COLO668 (cell line): ENCODE measurements around the gene IMMP2L.
A peak's percentile ranks its signal among the peaks of the same experiment; 100 is the strongest.

Source experiments
- DNase-seq: peaks from one replicate; lab custom pipeline; 2025; ENCODE audit not compliant: unreplicated experiment; lab: John Stamatoyannopoulos, UW

Gene IMMP2L

GRCh38 chr7:110774071-110774470 lies 788.2 kb downstream of the IMMP2L start:
- DNase-seq, result no peak

- no peak for DNase-seq
These were observed 789.7 kb downstream of the IMMP2L start for GRCh38 chr7:110772615-110773014.

GRCh38 chr7:110771717-110772116 lies 790.6 kb downstream of the IMMP2L start:
- no peak for DNase-seq

GRCh38 chr7:110767550-110768110 lies 794.7 kb downstream of the IMMP2L start:
- DNase-seq, result no peak

DNA sequence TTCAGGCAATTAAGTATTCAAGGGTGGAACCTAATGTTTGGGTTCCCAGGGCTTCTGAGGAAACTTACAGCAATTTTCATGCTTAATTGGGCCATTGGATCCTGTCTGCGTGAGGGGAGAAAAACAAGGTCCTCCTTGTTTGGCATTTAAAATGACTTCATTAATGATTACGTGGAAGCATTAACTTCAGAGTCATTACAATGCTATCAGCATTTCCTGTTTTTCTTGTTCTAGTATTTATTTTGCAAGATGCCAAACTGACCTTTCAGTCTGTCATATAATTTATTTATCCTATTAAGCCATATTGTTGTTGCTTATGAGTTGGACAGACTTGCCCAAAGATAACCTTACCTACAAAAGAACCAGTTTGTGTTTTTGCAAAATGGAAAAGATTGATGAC lies 795.4 kb downstream of the IMMP2L start:
- no peak for DNase-seq

- no peak for DNase-seq
These were observed 797.4 kb downstream of the IMMP2L start for GRCh38 chr7:110764852-110765251.

- DNase-seq, result peak; percentile 27
These were observed 799.6 kb downstream of the IMMP2L start for GRCh38 chr7:110762546-110763225.

- DNase-seq, result no peak
These were observed 802.0 kb downstream of the IMMP2L start for GRCh38 chr7:110760341-110760740.

GRCh38 chr7:110759069-110759468 lies 803.2 kb downstream of the IMMP2L start:
- DNase-seq, result no peak

DNA sequence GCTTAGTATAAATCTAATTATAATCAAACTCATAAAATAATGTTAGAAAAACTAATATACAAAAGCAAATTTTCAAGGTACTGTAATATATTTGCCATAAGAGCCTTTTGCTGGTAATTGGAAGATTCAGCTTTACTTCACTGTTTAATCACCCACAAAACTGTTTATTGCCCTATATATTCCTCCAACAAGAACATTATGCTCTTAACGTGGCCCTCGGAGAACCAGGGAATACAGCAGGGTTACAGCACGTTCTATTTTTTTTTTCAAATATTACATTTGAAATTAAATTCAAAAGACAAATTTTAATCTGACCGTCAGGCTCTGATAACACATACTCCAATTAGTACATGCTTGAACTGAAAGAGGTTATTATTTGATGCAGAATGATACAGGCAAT lies 807.6 kb downstream of the IMMP2L start:
- DNase-seq, result no peak

GRCh38 chr7:110750931-110751605 lies 811.2 kb downstream of the IMMP2L start:
- DNase-seq, result no peak

- DNase-seq, result no peak
These were observed 829.1 kb downstream of the IMMP2L start for GRCh38 chr7:110733221-110733620.

DNA sequence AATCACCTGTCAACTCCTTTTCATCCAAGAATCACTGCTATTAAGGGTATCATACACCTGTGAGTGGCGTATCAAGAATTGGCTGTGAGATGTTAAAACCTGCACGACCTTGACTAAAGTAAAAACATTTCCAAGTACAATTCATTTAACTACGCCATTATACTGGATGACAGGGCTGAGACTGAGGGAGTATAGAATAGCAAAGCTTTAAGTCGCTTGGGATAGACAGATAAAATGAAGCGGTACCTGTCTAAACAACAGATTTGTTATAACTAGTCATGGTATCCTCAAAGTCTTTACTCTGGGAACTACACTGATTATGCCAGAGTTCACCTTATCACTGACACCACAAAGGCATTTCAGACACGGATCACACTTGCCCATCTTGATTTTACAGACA lies 837.5 kb downstream of the IMMP2L start:
- no peak for DNase-seq

DNA sequence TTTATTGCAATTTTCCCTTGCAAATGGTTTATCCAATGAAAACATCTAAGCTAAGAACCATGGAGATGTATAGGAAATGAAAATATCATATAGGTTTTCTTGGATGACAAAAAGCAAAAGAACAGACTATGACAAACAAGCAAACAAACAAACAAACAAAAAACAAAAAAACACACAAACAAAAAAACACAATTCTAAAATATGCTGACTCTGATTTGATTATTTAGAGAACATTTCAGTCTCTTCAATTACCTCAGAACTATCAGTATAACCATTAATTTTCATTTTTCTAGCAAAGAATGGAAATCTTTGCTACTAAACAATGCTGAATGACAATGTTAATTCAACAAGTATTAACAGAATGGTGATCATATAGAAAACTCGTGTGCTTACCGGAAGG lies 840.9 kb downstream of the IMMP2L start:
- no peak for DNase-seq

- DNase-seq, result no peak
These were observed 841.7 kb downstream of the IMMP2L start for GRCh38 chr7:110720626-110721025.

GRCh38 chr7:110719741-110720140 lies 842.6 kb downstream of the IMMP2L start:
- DNase-seq, result no peak

DNA sequence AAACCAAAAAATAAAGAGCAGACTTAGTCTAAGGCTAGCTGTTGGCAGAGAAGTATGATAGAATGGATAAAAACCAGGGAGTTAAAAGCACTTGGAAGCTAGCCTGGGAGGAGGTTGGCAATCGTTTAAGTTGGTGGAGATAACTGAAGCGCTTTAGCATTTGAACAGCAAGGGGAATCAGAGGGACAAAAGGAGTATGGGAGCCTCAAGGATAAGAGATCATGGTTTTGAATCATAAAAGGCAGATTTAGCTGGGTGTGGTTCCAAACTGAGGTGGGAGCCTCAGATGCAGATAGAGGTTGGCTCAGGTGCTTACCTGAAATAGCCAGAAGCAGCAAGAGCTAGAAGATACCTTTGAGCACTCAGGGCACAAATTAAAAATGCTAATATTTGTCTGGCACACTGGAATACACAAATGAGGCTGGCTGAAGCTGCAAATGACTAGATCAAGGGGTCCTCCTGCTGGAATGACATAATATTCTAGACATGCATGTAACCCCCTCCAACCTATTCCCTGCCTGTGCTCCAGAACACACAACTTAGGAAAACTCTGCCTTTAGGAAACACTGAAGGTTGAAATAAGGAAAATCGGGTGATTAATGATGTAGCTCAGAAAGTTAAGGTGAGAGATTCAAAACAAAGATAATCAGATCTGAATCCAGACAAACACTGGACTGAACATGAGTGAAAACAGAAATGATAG lies 843.6 kb downstream of the IMMP2L start:
- DNase-seq, result no peak

- DNase-seq, result no peak
These were observed 858.1 kb downstream of the IMMP2L start for GRCh38 chr7:110704225-110704624.

DNA sequence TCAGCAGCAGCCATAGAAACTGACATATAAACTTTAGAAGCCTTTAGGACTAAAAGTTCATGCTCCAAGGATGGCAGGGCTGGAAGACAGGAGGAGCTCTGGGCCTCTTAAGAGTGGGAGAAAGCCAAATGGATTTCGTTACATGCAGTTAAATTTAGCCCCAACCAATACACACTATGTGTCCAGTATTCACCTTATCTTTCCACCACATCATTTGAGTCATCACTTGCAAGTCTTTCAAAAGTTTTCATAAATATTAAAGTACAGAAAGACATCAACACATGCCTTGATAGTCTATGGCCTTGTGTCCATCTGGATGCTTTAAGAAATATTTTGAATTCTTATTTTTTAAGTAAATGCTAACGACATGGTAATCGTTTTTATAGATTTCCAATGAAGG lies 863.7 kb downstream of the IMMP2L start:
- DNase-seq, result no peak

GRCh38 chr7:110693344-110693743 lies 868.9 kb downstream of the IMMP2L start:
- DNase-seq, result no peak

DNA sequence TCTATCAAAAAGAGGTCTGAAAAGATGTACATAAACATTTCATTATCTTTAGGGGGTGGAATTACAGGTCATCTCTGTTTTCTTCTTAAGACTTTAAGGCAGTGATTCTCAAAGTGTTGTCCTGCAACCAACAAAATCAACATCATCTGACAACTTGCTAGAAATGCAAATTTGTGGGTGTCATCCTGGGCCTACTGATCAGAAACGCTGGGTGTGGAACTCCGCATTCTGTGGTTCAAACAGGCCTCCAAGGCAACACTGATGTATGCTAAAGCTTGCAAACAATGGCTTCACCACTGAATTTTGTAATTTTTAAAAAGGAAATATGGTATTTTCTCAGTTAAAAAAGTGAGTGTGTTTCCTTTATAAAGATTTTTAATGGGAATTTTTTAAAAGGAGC lies 873.4 kb downstream of the IMMP2L start:
- no peak for DNase-seq

DNA sequence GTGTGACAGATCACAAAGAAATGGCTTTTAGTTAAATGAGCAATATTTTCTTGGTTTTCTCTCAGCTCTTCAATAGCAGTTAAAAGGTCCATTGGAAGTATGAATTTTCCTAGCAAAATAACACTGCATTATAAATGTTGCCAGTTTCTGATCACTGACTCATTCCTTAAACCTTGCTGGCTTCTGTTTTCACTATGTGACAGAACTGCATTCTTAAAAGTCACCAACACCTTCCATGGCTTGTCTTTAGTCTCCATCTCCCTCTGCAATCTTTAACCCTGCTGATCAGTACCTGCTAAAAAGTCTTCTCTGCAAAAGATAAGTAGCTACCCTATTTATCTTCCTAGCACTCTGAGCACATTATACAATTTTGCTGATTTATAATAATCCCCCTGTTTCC lies 876.4 kb downstream of the IMMP2L start:
- DNase-seq, result no peak
